ENCODE data around the gene FGFR3.

DNA sequence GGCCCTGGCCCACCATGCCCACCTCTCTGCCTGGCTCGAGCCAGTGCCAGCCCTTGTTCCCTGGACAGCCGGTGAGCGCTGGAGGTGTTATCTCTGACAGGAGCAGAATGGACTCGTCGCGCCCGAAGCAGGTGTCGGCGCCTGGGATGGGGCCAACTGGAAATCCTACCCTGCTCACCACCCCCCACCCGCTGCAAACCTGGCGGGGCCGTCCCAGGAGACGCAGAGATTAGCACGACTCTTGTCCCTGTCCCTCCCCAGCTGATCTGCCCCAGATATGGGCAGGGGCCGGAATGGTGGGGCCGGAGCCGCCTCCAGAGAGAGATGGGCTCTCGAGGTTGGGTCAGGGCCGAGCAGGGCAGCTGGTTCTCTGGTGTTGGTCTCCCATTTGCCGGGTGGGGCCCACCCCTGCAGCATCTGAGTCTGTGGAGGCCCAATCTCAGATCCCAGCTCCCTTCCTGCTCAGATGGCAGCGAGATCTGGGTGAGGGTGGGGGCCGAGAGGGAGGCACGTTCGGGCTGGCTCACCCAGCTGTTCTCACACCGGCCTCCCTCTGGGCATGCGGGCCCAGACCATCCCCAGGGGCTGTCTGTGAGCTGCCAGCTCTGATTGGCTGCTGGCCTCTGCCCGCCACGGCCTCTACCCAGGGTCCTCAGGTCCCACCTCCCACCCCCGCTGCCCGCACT lies 20.1 kb upstream of the FGFR3 start:
- TF ChIP-seq SIN3A (IDR thresholded peaks at IDR 0.05; ENCODE audit: borderline replicate concordance, insufficient read depth, low read length) (no peak), POLR2AphosphoS5 (IDR thresholded peaks at IDR 0.05; ENCODE audit: low read depth, low read length) (no peak), TAF1 (IDR thresholded peaks at IDR 0.05; ENCODE audit: borderline replicate concordance, insufficient read depth, low read length) (no peak)
- TF ChIP-seq, protein P1, sequence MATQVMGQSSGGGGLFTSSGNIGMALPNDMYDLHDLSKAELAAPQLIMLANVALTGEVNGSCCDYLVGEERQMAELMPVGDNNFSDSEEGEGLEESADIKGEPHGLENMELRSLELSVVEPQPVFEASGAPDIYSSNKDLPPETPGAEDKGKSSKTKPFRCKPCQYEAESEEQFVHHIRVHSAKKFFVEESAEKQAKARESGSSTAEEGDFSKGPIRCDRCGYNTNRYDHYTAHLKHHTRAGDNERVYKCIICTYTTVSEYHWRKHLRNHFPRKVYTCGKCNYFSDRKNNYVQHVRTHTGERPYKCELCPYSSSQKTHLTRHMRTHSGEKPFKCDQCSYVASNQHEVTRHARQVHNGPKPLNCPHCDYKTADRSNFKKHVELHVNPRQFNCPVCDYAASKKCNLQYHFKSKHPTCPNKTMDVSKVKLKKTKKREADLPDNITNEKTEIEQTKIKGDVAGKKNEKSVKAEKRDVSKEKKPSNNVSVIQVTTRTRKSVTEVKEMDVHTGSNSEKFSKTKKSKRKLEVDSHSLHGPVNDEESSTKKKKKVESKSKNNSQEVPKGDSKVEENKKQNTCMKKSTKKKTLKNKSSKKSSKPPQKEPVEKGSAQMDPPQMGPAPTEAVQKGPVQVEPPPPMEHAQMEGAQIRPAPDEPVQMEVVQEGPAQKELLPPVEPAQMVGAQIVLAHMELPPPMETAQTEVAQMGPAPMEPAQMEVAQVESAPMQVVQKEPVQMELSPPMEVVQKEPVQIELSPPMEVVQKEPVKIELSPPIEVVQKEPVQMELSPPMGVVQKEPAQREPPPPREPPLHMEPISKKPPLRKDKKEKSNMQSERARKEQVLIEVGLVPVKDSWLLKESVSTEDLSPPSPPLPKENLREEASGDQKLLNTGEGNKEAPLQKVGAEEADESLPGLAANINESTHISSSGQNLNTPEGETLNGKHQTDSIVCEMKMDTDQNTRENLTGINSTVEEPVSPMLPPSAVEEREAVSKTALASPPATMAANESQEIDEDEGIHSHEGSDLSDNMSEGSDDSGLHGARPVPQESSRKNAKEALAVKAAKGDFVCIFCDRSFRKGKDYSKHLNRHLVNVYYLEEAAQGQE (IDR thresholded peaks at IDR 0.05; ENCODE audit: insufficient read depth in 1 of 2, low read depth in 2 of 2, low read length in 2 of 2) = no peak

Data from PFSK-1 (cell line).